NCI-H1105 treated with DMSO at 0.1 percent for 48 hours (cell line): Measurements from ENCODE around the gene FCRLB.
A peak's percentile ranks its signal among the peaks of the same experiment; 100 is the strongest.
"Not testable (repeated sequence)": the region's sequence is repeated elsewhere in the genome, so short reads cannot be mapped to it uniquely, and the experiment has no call there.

Source experiments
- DNase-seq: peaks from one replicate; lab custom pipeline; 2025; lab: John Stamatoyannopoulos, UW

FCRLB gene

GRCh38 chr1:161740921-161741320, 19.6 kb downstream of the FCRLB start:
- DNase-seq = no peak

- no peak for DNase-seq
Observed at GRCh38 chr1:161743231-161743630, 21.9 kb downstream of the FCRLB start.

GRCh38 chr1:161747801-161748200, 26.5 kb downstream of the FCRLB start:
- DNase-seq = no peak

- peak; percentile 98 for DNase-seq
Observed at GRCh38 chr1:161749509-161750407, 28.4 kb downstream of the FCRLB start, which contains the start of gene DUSP12. TSS of gene DUSP12 (plus strand) at chr1:161749786. CDS start at chr1:161749802, 16 bp downstream.

GRCh38 chr1:161763522-161764098, 42.3 kb downstream of the FCRLB start:
- DNase-seq = no peak

- DNase-seq = peak; percentile 88
Observed at GRCh38 chr1:161766102-161766981, 45.0 kb downstream of the FCRLB start, which contains the start of gene ATF6. TSS of gene ATF6 (plus strand) at chr1:161766320. CDS start at chr1:161766361, 41 bp downstream.

- no peak for DNase-seq
Observed at GRCh38 chr1:161768461-161768860, 47.1 kb downstream of the FCRLB start.

- DNase-seq = no peak
Observed at GRCh38 chr1:161768986-161769672, 47.8 kb downstream of the FCRLB start.

- DNase-seq = not testable (repeated sequence)
Observed at GRCh38 chr1:161769673-161770045, 48.3 kb downstream of the FCRLB start.

GRCh38 chr1:161770250-161770649, 48.9 kb downstream of the FCRLB start:
- no peak for DNase-seq

GRCh38 chr1:161771161-161771560, 49.8 kb downstream of the FCRLB start:
- DNase-seq = no peak

GRCh38 chr1:161771973-161772372, 50.6 kb downstream of the FCRLB start:
- no peak for DNase-seq

- no peak for DNase-seq
Observed at GRCh38 chr1:161772397-161772796, 51.1 kb downstream of the FCRLB start.

GRCh38 chr1:161773791-161774190, 52.4 kb downstream of the FCRLB start:
- no peak for DNase-seq

- no peak for DNase-seq
Observed at GRCh38 chr1:161777261-161777660, 55.9 kb downstream of the FCRLB start.
